NCI-H226 (cell line): ENCODE data around the gene SLC19A1.

Experiments used
- DNase-seq: peaks from one replicate; pipeline ENCODE4 v3.0.0-alpha.2; 2015

The SLC19A1 gene

GRCh38 chr21:45543710-45544448, 1.6 kb upstream of the SLC19A1 start:
- DNase-seq, result no peak

GRCh38 chr21:45543371-45543709, 1.1 kb upstream of the SLC19A1 start:
- DNase-seq, result no peak

GRCh38 chr21:45542667-45543370, 579 bp upstream of the SLC19A1 start:
- DNase-seq, result no peak

- peak; percentile 52 for DNase-seq
Observed at GRCh38 chr21:45541221-45542039, 810 bp downstream of the SLC19A1 start.

GRCh38 chr21:45540601-45540970, 1.7 kb downstream of the SLC19A1 start:
- DNase-seq, result no peak

- no peak for DNase-seq
Observed at GRCh38 chr21:45539796-45540600, 2.2 kb downstream of the SLC19A1 start.

GRCh38 chr21:45539046-45539795, 3.0 kb downstream of the SLC19A1 start:
- no peak for DNase-seq

GRCh38 chr21:45538381-45539045, 3.7 kb downstream of the SLC19A1 start:
- no peak for DNase-seq

GRCh38 chr21:45537746-45538291, 4.4 kb downstream of the SLC19A1 start:
- no peak for DNase-seq

- DNase-seq, result no peak
Observed at GRCh38 chr21:45537111-45537745, 5.0 kb downstream of the SLC19A1 start.

- DNase-seq, result no peak
Observed at GRCh38 chr21:45536301-45537081, 5.7 kb downstream of the SLC19A1 start.

GRCh38 chr21:45535341-45536081, 6.7 kb downstream of the SLC19A1 start:
- no peak for DNase-seq

- no peak for DNase-seq
Observed at GRCh38 chr21:45534636-45535331, 7.5 kb downstream of the SLC19A1 start.

GRCh38 chr21:45533846-45534635, 8.2 kb downstream of the SLC19A1 start:
- DNase-seq, result no peak

GRCh38 chr21:45533361-45533845, 8.8 kb downstream of the SLC19A1 start:
- no peak for DNase-seq

GRCh38 chr21:45532826-45533360, 9.3 kb downstream of the SLC19A1 start:
- DNase-seq, result no peak
